B cell (primary cell): ENCODE results near the gene COLGALT1. TPM values are rescaled to one million over a fixed set of nuclear protein-coding genes. Genes with fewer than 3 reads are reported as not detected.

Source experiments
- ATAC-seq: fragments of 200-7000 bp; cut with Tn5 transposase; one replicate; pipeline ENCODE4 v1.10.0; 2021; ENCODE audit warnings: low read depth, mild to moderate bottlenecking, moderate number of reproducible peaks, moderate library complexity
- CTCF ChIA-PET: fragments of 350-600 bp; sonication (Branson Sonifier 250); formaldehyde crosslinking; loops from one replicate; lab custom pipeline; 2021; ENCODE audit warnings: antibody characterized with exemption, inconsistent platforms; lab: Charles Lee
- POLR2A ChIA-PET: fragments of 350-600 bp; sonication (Branson Sonifier 250); formaldehyde crosslinking; loops from one replicate; lab custom pipeline; 2021; ENCODE audit warnings: antibody characterized with exemption; lab: Charles Lee
- DNase-seq: peaks from one replicate; pipeline ENCODE4 v3.0.0; 2013
- H2AFZ ChIP-seq: 2 replicates; pipeline ENCODE4 v1.6.1; 2012; ENCODE audit warnings: mild to moderate bottlenecking, low read depth, low read length; ENCODE audit not compliant: insufficient read depth, poor library complexity, severe bottlenecking
- H3K27ac ChIP-seq, 2 donors: 1 replicate in 1 of 2; 2 replicates in 1 of 2; pipeline ENCODE4 v1.5.1; 2012 to 2013; ENCODE audit warnings: low read length in 2 of 2, mild to moderate bottlenecking in 2 of 2, moderate library complexity in 1 of 2
- H3K27me3 ChIP-seq, 4 experiments: fragments of 200-600 bp in 1 of 4; sonication (generic) in 1 of 4; replicated peaks in 1 of 4; 1 replicate in 2 of 4; 2 replicates in 2 of 4; pipeline versions ENCODE4 v1.6.1 to v1.7.0; 2013 to 2016; ENCODE audit warnings: low read length in 3 of 4, mild to moderate bottlenecking in 2 of 4, mixed read lengths in 1 of 4, moderate library complexity in 1 of 4; ENCODE audit not compliant: insufficient read depth in 4 of 4, control insufficient read depth in 3 of 4; ENCODE audit errors: control extremely low read depth in 1 of 4
- H3K36me3 ChIP-seq, 2 experiments: replicated peaks in 1 of 2; 1 replicate in 1 of 2; 2 replicates in 1 of 2; pipeline versions ENCODE4 v1.6.1 to v1.7.1; 2013; ENCODE audit warnings: low read length in 1 of 2; ENCODE audit not compliant: insufficient read depth in 2 of 2, control insufficient read depth in 1 of 2; ENCODE audit errors: control extremely low read depth in 1 of 2, extremely low read depth in 1 of 2
- H3K4me1 ChIP-seq, 2 donors: fragments of 200-600 bp in 1 of 2; sonication (generic) in 1 of 2; 1 replicate in 1 of 2; 2 replicates in 1 of 2; pipeline versions ENCODE4 v1.5.1 to v1.6.1; 2013 to 2017; ENCODE audit warnings: low read length in 2 of 2; ENCODE audit not compliant: control insufficient read depth in 2 of 2, insufficient read depth in 2 of 2
- H3K4me2 ChIP-seq: replicated peaks from 2 replicates; pipeline ENCODE3; 2012; ENCODE audit warnings: mild to moderate bottlenecking, low read depth, low read length; ENCODE audit not compliant: poor library complexity, severe bottlenecking
- H3K4me3 ChIP-seq, 5 experiments: fragments of 200-600 bp in 1 of 5; sonication (generic) in 1 of 5; 1 replicate in 3 of 5; 2 replicates in 2 of 5; pipeline versions ENCODE4 v1.5.1 to v1.7.0; 2011 to 2016; ENCODE audit warnings: low read length in 4 of 5, mild to moderate bottlenecking in 4 of 5, low read depth in 2 of 5, control low read depth in 1 of 5, moderate library complexity in 1 of 5; ENCODE audit not compliant: insufficient read depth in 1 of 5; ENCODE audit errors: control extremely low read depth in 1 of 5, extremely low read depth in 1 of 5
- H3K79me2 ChIP-seq: fragments of 200-600 bp; sonication (generic); one replicate; pipeline ENCODE4 v1.6.0; 2016; ENCODE audit warnings: low read length; ENCODE audit not compliant: control insufficient read depth, insufficient read depth
- H3K9ac ChIP-seq: fragments of 200-600 bp; sonication (generic); 2 replicates; pipeline ENCODE4 v1.6.1; 2017; ENCODE audit warnings: mild to moderate bottlenecking, low read length, moderate library complexity
- H3K9me3 ChIP-seq, 3 donors: one replicate each; pipeline versions ENCODE4 v1.6.1 to v1.7.1; 2013; ENCODE audit warnings: low read length in 2 of 3; ENCODE audit not compliant: control insufficient read depth in 2 of 3, insufficient read depth in 1 of 3; ENCODE audit errors: control extremely low read depth in 1 of 3
- H4K20me1 ChIP-seq: 2 replicates; pipeline ENCODE4 v1.6.0; 2012; ENCODE audit warnings: mild to moderate bottlenecking, low read length; ENCODE audit not compliant: insufficient read depth, control insufficient read depth, poor library complexity, severe bottlenecking
- H3K27ac Mint-ChIP-seq: one replicate; pipeline ENCODE4 v1.8.0; 2021; ENCODE audit warnings: mixed read lengths
- H3K27me3 Mint-ChIP-seq: one replicate; pipeline ENCODE4 v1.8.0; 2021; ENCODE audit warnings: mixed read lengths
- H3K4me1 Mint-ChIP-seq: one replicate; pipeline ENCODE4 v1.8.0; 2021; ENCODE audit warnings: mixed read lengths
- H3K4me3 Mint-ChIP-seq: one replicate; pipeline ENCODE4 v1.8.0; 2021; ENCODE audit warnings: mixed read lengths
- H3K9me3 Mint-ChIP-seq: one replicate; pipeline ENCODE4 v1.8.0; 2022; ENCODE audit warnings: mixed read lengths; ENCODE audit not compliant: insufficient read depth
- EZH2 ChIP-seq: IDR thresholded peaks from 2 replicates; pipeline ENCODE4 v1.6.1; 2012; ENCODE audit warnings: borderline replicate concordance, low read depth, mild to moderate bottlenecking, moderate library complexity, low read length; ENCODE audit not compliant: insufficient read depth, poor library complexity, severe bottlenecking
- WGBS: methylation state at CpG from one replicate; pipeline ENCODE4 v1.1.5; 2013; ENCODE audit warnings: missing lambda C conversion rate; ENCODE audit not compliant: insufficient coverage; 5-methylcytosine and 5-hydroxymethylcytosine counted together
- intact Hi-C: fragments of 100-400 bp; cut with micrococcal nuclease; formaldehyde crosslinking; loops from one replicate; pipeline ENCODE4 v1.10.0; 2022
- polyA plus RNA-seq: library from polyadenylated mRNA; depleted of rRNA; stranded (reverse); fragments of >200 nt; gene quantifications from 2 replicates; pipeline ENCODE4 v1.2.3, GENCODE V29; 2012
- total RNA-seq, 2 donors: library from RNA; stranded (reverse); fragments of 120-200 nt in 1 of 2; gene quantifications; 1 replicate in 1 of 2; 2 replicates in 1 of 2; pipeline versions ENCODE4 v1.2.3 to v1.2.4, GENCODE V29; 2013 to 2022
- TF ChIP-seq, protein P1 (sequence below): fragments of 200-600 bp; IDR thresholded peaks from one replicate; pipeline ENCODE4 v1.8.0; 2022; ENCODE audit warnings: antibody characterized with exemption, mild to moderate bottlenecking

The COLGALT1 gene
- total and polyA plus RNA-seq, 2 donors (not counting 1 experiment from before 2014, with no cell fraction given), result 108 to 126 TPM

DNA sequence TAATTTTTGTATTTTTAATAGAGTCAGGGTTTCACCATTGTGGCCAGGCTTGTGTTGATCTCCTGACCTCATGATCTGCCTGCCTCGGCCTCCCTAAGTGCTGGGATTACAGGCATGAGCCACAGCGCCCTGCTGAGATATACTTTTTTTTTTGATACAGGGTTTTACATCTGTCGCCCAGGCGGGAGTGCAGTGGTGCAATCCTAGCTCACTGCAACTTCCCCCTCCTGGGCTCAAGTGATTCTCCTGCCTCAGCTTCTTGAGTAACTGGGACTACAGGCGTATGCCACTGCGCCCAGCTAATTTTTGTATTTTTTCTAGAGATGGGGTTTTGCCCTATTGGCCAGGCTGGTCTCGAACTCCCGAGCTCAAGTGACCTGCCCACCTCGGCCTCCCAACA lies 2.0 kb downstream of the COLGALT1 start:
- peaks cover 2 to 40% of the 10 kb centered on the region in 2 experiments for H3K36me3 ChIP-seq

DNA sequence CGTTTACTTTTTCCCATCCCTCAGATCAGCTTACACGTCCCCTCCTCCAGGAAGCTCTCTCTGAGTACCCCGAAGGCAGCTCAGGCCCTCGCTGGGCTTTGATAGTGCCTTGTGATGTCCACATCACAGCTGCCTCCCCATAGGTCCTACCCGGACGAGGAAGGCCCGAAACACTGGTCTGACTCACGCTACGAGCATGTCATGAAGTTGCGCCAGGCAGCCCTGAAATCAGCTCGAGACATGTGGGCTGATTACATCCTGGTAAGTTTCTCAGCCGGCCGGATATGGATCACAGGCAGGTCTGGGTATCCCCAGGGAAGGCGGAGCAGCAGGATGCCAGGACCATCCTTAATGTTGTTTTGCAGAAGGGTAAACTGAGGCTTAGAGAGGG lies 4.8 kb downstream of the COLGALT1 start:
- no peak overlapping the region for H3K27ac ChIP-seq
- intact Hi-C loops, result no loop called here
- no peak overlapping the region for H3K4me2 ChIP-seq
- TF ChIP-seq, protein P1, sequence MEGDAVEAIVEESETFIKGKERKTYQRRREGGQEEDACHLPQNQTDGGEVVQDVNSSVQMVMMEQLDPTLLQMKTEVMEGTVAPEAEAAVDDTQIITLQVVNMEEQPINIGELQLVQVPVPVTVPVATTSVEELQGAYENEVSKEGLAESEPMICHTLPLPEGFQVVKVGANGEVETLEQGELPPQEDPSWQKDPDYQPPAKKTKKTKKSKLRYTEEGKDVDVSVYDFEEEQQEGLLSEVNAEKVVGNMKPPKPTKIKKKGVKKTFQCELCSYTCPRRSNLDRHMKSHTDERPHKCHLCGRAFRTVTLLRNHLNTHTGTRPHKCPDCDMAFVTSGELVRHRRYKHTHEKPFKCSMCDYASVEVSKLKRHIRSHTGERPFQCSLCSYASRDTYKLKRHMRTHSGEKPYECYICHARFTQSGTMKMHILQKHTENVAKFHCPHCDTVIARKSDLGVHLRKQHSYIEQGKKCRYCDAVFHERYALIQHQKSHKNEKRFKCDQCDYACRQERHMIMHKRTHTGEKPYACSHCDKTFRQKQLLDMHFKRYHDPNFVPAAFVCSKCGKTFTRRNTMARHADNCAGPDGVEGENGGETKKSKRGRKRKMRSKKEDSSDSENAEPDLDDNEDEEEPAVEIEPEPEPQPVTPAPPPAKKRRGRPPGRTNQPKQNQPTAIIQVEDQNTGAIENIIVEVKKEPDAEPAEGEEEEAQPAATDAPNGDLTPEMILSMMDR, result no peak
- ChIA-PET CTCF (interaction anchor here (0.6 to 2.1 kb wide), 4 partner anchors 13 to 1598 kb away, joined by 3 to 6 read pairs (median 3); no protein-coding TSS in a partner anchor), POLR2A (interaction anchor here (0.5 to 0.6 kb wide), 2 partner anchors 244 to 419 kb away, joined by 3 read pairs; no protein-coding TSS in a partner anchor)
- no peak overlapping the region for H3K9ac ChIP-seq
- peaks cover 4 to 41% of the 10 kb centered on the region in 2 experiments for H3K36me3 ChIP-seq
- no peaks in the 10 kb centered on the region for H3K9me3 Mint-ChIP-seq
- peaks cover 30% of the 10 kb centered on the region for H4K20me1 ChIP-seq
- no peak overlapping the region for H3K27ac Mint-ChIP-seq
- peaks cover 13% of the 10 kb centered on the region for H3K4me1 Mint-ChIP-seq
- ATAC-seq (no peak), DNase-seq (no peak)
- no peak overlapping the region for H3K4me3 ChIP-seq
- H3K4me1 ChIP-seq, result peaks cover 9 to 13% of the 10 kb centered on the region in 2 donors
- H3K27me3 Mint-ChIP-seq, result no peaks in the 10 kb centered on the region
- WGBS, result 96% methylated on average over 13 of the region's 14 CpGs
- no peak overlapping the region for H2AFZ ChIP-seq
- H3K27me3 ChIP-seq, result no peaks in the 10 kb centered on the region
- no peaks in the 10 kb centered on the region for H3K9me3 ChIP-seq
- H3K79me2 ChIP-seq, result peaks cover 44% of the 10 kb centered on the region
- no peak overlapping the region for H3K4me3 Mint-ChIP-seq

More for the DNA sequence above, 2.0 kb downstream of the COLGALT1 start:
- Mint-ChIP-seq H3K27me3 (no peaks in the 10 kb centered on the region), H3K4me1 (peaks cover 20% of the 10 kb centered on the region), H3K9me3 (no peaks in the 10 kb centered on the region), H3K27ac (no peak overlapping the region), H3K4me3 (peak overlapping the region; percentile 86)
- H3K9ac ChIP-seq, result no peak overlapping the region
- no peaks in the 10 kb centered on the region for H3K27me3 ChIP-seq
- ATAC-seq (no peak), DNase-seq (no peak)
- ChIA-PET CTCF (interaction anchor here (0.6 to 2.0 kb wide), 3 partner anchors 16 to 32 kb away, joined by 3 to 11 read pairs (median 3); no protein-coding TSS in a partner anchor), POLR2A (interaction anchor here (0.6 kb wide), 1 partner anchor 86 kb away, joined by 5 read pairs; no protein-coding TSS in a partner anchor)
- H3K9me3 ChIP-seq, result no peaks in the 10 kb centered on the region
- H2AFZ ChIP-seq, result no peak overlapping the region
- H3K27ac ChIP-seq, result no peak overlapping the region
- intact Hi-C loops, result loop anchor here (10.0 kb wide), 2 partner anchors 63 to 153 kb away; partner anchors contain the start of gene BST2
- no peak for TF ChIP-seq EZH2
- TF ChIP-seq, protein P1, result no peak
- H4K20me1 ChIP-seq, result peaks cover 38% of the 10 kb centered on the region
- peaks cover 13 to 18% of the 10 kb centered on the region in 2 donors for H3K4me1 ChIP-seq
- H3K4me3 ChIP-seq, result no peak overlapping the region
- peaks cover 44% of the 10 kb centered on the region for H3K79me2 ChIP-seq
- no peak overlapping the region for H3K4me2 ChIP-seq
- WGBS, result 96% methylated on average over 5 of the region's 9 CpGs
